Measurements from ENCODE around the gene MTFR1L.
"Not testable (repeated sequence)": the region's sequence is repeated elsewhere in the genome, so short reads cannot be mapped to it uniquely, and the experiment has no call there.

MTFR1L gene

GRCh38 chr1:25825605-25826004, 5.9 kb downstream of the MTFR1L start:
- DNase-seq (ENCODE audit: low read depth): no peak

GRCh38 chr1:25826571-25826970, 6.8 kb downstream of the MTFR1L start:
- no peak for DNase-seq (ENCODE audit: low read depth)

DNA sequence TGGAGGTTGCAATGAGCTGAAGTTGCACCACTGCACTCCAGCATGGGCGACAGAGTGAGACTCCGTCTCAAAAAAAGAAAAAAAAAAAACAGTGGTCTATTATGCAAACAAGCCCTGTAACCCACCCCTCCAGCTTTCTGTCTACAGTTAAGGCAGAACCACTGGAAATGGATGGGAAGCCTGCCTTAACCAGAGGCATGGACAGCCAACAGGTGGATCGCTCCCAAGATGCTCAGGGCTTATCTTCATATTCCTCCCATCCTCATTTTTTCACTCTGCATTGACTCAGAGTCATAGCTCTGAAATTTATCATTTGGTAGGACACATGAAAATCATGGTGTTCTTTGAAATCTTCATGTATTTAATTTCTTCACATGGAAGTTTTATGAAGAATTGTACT, 8.7 kb downstream of the MTFR1L start:
- no peak for DNase-seq (ENCODE audit: low read depth)

DNA sequence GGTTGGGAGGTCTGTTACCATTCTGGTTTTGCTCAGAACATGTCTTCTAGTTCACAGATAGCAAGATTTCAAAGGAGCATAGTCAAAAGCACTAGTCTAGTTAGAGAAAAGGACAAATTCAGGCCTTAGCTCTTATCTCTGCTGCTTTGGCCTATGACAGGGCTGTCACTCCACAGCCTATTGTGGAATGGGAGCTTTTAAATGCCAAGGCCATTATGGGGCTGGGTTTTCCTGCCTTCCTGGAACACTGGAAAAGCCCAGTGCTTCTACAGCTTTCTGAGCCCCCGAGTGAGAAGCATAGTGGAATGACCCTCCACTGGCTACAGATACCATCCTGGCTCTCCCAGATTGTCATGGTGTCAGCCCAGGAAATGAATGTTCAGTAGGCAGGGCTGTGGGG, 9.3 kb downstream of the MTFR1L start:
- no peak for DNase-seq (ENCODE audit: low read depth)

- no peak for DNase-seq (ENCODE audit: low read depth)
These were observed 11.9 kb downstream of the MTFR1L start for GRCh38 chr1:25831569-25832196.

GRCh38 chr1:25832336-25833037, 12.7 kb downstream of the MTFR1L start:
- no peak for DNase-seq (ENCODE audit: low read depth)

DNA sequence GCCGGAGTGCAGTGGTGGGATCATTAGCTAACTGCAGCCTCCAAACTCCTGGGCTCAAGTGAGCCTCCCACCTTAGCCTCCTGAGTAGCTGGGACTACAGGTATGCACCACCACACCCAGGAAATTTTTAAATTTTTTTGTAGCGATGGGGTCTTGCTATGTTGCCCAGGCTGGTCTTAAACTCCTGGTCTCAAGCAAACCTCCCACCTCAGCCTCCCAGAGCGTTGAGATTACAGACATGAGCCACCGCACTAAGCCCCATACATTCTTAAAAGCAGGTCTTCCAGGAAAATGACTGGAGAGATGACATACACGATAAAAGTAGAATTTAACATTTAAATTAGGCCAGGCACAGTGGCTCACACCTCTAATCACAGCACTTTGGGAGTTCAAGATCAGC, 13.4 kb downstream of the MTFR1L start:
- no peak for DNase-seq (ENCODE audit: low read depth)

GRCh38 chr1:25834894-25835293, 15.1 kb downstream of the MTFR1L start:
- DNase-seq (ENCODE audit: low read depth): no peak

DNA sequence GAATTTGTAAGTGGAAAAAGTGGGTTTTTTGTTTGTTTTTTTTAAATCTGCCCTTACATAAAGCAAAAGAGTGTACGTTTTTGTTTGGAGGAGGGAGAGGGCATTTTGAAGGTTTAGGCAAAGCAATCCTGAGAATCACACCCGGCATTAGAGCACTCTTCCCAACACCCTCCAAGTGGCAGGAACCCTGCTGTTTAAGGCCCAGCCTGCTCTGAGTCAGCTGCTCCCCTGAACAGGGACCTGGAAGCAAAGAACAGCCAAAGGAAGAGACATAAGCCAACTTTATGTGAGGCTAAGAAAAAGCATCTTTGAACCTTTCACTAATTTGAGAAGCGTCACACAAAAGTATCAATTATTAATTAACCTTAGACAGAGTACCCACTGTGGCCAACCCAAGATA, 16.9 kb downstream of the MTFR1L start:
- DNase-seq (ENCODE audit: low read depth): no peak

GRCh38 chr1:25837262-25837875, 17.6 kb downstream of the MTFR1L start:
- no peak for DNase-seq (ENCODE audit: low read depth)

GRCh38 chr1:25839808-25840207, 20.1 kb downstream of the MTFR1L start:
- DNase-seq (ENCODE audit: low read depth): not testable (repeated sequence)

DNA sequence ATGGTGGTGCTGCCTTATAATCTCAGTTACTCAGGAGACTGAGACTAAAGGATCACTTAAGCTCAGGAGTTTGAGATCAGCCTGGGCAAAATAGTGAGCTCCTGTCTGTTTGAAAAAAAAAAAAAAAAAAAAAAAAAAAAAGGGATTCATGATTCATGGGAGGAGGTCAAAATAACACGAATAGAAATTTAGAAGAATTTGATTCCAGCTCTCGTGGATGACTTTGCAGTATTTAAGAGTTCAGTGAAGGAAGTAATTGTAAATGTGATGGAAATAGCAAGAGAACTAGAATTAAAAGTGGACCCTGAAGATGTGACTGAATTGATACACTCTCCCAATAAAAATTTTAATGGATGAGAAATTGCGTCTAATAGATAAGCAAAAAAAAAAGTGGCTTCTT, 23.7 kb downstream of the MTFR1L start:
- DNase-seq (ENCODE audit: low read depth): no peak

DNA sequence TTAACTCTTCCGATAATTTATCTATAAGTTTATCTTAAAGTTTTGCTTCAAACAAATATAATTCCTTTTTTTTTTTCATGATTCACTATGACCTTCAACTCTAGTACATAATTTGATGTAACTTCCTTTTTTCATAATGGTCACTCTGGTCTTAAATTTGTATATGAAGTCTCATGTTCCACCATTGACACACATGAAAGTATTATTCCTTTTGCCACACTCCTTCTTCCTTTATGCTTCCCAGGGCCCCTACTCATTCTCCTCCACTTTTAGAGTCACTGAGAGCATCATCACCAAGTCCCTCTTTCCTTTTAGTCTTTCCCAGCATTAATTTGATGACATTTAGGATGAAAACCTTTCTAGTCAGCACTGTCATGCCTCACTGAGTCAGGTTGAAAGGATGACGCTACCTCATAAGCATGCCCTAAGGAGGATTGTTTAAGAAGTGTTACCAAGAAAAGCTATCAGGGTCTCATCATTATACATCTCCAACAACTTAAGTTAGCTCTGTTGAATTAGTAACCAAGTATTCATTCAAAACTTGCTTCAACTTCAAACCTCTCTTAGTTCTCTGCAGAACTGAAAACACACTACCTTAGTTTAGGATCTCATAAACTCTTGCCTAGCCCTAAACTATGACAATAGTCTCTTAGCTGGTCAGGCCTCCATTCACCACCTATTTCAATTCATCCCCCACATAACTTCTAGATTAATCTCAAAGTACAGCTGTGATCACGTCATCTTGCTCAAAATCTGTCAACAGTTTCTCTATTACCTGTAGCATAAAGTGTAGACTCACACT, 25.0 kb downstream of the MTFR1L start:
- DNase-seq (ENCODE audit: low read depth): no peak

- DNase-seq (ENCODE audit: low read depth): no peak
These were observed 25.9 kb downstream of the MTFR1L start for GRCh38 chr1:25845664-25846063.

GRCh38 chr1:25847929-25848328, 28.2 kb downstream of the MTFR1L start:
- no peak for DNase-seq (ENCODE audit: low read depth)

DNA sequence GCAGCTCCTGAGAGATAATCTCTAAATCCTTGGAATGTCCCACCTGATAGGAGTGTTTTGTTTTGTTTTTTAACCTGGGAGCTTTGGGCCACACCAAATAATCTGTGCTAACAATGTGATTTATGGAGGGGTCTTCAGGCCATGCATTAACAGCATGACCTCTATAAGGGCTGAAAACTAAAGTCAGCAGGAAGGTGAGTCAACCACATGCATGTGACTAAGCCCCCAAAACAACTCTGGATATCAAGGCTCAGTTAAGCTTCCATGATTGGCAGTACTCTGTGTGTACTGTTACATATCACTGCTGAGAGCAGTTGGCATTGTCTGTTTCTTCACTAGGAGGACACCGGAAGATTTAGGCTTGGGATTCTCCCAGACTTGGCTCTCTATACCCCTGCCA, 28.8 kb downstream of the MTFR1L start:
- no peak for DNase-seq (ENCODE audit: low read depth)

DNA sequence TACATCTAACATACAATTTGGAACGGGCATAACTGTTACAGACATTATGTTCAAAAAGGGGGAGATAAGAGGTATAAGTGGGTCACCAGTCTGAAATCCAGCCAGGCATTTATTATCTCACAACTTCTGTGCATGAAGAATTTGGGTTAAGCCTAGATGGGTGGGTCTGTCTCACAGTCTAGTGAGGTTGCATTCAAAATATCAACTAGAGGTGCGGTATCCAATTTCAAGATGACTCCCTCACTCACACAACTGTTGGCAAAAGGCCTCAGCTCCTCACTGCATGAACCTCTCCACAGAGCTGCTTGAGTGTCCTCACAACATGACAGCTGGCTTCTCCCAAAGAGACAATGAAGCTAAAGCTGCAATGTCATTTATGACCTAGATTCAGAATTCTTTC, 34.8 kb downstream of the MTFR1L start:
- DNase-seq (ENCODE audit: low read depth): no peak

DNA sequence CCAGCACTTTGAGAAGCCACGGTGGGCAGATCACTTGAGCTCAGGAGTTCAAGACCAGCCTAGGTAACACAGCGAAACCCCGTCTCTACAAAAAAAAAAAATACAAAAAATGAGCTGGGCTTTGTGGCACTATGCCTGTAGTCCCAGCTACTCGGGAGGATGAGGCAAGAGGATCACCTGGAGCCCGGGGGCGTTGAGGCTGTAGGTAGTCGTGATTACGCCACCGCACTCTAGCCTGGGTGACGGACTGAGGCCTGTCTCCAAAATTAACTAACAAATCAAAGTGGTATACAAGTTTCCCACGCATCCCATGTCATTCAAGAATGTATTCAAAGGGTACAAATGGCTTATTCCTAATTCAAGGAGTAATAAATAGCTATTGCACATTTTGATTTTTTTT, 37.1 kb downstream of the MTFR1L start:
- DNase-seq (ENCODE audit: low read depth): no peak

DNA sequence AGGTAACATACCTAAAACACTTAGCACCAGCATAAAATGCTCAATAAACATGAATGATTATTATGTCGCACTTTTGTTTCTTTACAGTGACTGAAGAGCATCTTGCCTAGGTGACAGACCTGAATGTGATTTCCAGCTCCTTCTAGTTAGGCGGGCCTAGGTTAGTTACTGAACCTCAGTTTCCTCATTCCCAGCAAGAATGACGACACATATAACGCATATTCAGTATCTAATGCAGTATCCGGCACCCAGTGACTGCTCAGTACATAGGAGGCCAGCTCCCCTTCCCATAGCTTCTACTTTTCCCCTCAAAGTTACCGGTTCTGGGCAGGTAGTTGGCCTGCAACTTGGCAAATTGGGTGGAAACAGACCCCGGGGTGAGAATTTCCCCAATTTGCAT, 38.7 kb downstream of the MTFR1L start:
- no peak for DNase-seq (ENCODE audit: low read depth)

- DNase-seq (ENCODE audit: low read depth): peak; percentile 56
These were observed 39.4 kb downstream of the MTFR1L start, which contains the start of gene AUNIP for GRCh38 chr1:25858906-25859789. TSS of gene AUNIP (minus strand) at chr1:25859457. CDS start at chr1:25859357, 100 bp downstream.
